ENCODE measurements around the gene DIP2C. TPM values are rescaled to one million over a fixed set of nuclear protein-coding genes. Genes with fewer than 3 reads are reported as not detected.

Gene DIP2C
- total RNA-seq, 2 experiments from 2014 or later, result 0.85 to 0.95 TPM

DNA sequence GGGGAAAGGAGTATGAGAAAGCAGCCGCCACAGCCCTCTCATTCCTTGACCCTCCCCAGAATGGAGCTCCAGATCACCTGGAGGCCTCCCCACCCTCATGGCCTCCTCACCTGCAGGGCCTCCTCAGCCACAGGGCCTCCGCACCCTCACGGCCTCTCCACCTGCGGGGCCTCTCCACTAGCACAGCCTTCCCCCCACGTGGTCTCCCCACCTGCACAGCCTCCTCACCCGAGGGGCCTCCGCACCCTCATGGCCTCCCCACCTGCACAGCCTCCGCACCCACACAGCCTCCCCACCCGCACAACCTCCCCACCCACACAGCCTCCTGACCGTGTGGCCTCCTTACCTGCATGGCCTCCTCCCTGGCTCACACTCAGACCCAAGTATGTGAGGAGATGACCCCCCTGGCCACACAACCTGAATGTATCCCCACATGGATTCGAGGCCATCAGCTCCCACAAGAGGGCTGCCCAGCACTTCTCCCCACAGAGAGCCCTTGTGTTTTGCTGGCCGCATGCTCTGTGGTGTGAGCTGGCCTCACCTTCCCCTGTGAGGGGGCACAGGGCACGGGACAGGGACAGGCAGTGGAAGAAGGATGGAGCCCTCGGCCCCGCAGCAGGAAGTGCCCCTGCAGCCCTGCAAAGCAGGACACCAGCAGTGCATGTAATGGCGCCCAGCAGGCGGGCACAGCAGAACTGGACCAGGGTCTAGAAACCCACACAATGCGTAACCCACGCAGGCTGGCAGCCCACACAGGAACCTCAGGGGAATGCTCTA is 3.1 kb downstream of the DIP2C start:
- Mint-ChIP-seq H3K9me3 (no peaks in the 10 kb centered on the region), H3K36me3 (ENCODE audit: low read depth) (no peaks in the 10 kb centered on the region), H3K27ac (no peak overlapping the region), H3K4me1 (ENCODE audit: low read depth) (peaks cover 6% of the 10 kb centered on the region), H3K4me3 (no peak overlapping the region), H3K27me3 (peaks cover 38% of the 10 kb centered on the region)
- DNase-seq (no peak), ATAC-seq (no peak)
- TF ChIP-seq, protein P1, sequence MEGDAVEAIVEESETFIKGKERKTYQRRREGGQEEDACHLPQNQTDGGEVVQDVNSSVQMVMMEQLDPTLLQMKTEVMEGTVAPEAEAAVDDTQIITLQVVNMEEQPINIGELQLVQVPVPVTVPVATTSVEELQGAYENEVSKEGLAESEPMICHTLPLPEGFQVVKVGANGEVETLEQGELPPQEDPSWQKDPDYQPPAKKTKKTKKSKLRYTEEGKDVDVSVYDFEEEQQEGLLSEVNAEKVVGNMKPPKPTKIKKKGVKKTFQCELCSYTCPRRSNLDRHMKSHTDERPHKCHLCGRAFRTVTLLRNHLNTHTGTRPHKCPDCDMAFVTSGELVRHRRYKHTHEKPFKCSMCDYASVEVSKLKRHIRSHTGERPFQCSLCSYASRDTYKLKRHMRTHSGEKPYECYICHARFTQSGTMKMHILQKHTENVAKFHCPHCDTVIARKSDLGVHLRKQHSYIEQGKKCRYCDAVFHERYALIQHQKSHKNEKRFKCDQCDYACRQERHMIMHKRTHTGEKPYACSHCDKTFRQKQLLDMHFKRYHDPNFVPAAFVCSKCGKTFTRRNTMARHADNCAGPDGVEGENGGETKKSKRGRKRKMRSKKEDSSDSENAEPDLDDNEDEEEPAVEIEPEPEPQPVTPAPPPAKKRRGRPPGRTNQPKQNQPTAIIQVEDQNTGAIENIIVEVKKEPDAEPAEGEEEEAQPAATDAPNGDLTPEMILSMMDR (IDR thresholded peaks at IDR 0.05), result no peak
- intact Hi-C loops (cut with micrococcal nuclease), result no loop called here
- POLR2A ChIA-PET, result no interaction called here
- CTCF ChIA-PET, result no interaction called here

DNA sequence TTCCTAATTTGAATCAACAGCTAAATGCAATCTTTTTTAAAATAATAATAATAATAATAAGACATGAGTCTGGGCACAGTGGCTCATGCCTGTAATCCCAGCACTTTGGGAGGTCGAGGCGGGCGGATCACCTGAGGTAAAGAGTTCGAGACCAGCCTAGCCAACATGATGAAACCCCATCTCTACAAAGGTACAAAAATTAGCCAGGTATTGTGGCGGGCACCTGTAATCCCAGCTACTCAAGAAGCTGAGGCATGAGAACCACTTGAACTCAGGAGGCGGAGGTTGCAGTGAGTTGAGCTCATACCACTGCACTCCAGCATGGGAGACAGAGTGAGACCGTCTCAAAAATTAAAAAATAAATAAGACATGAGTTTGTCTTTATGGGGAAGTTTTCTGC is 3.9 kb downstream of the DIP2C start:
- CTCF ChIA-PET, result no interaction called here

DNA sequence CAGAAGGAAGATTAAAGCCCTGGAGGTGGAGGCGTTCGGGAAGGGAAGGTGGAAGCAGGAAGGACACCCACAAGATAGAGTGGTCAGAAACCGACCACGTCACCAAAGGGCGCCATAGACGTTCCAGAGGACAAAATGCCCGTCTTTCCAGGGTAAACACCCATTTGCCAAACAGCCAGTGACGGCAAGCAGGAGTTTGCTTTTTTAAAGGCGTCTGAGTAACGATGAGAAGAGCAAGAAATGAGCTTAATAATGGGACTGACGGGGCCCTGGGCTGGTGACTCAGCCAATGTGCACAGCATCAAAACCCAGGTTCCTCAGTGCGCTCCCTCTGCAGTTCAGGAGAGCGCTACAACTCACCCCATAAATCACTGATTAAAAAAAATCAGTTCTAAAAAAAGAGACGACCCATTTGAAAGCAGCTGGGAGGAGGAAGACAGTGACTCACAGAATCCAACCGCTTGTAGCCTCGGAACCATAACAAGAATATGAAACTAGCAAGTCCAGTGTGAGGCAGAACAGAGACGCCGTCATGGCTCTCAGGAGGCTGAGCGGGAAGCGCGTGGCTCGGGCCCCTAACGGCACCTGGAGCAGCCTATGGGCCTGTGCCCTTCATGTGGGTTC is 5.9 kb downstream of the DIP2C start:
- no peaks in the 10 kb centered on the region for H3K36me3 Mint-ChIP-seq (ENCODE audit: low read depth)
- ChIA-PET POLR2A (no interaction called here), CTCF (no interaction called here)
- H3K9me3 Mint-ChIP-seq, result no peaks in the 10 kb centered on the region
- H3K4me3 Mint-ChIP-seq, result no peak overlapping the region
- DNase-seq (no peak), ATAC-seq (no peak)
- no peaks in the 10 kb centered on the region for H3K4me1 Mint-ChIP-seq (ENCODE audit: low read depth)
- TF ChIP-seq, protein P1 (IDR thresholded peaks at IDR 0.05), result no peak
- H3K27me3 Mint-ChIP-seq, result peaks cover 25% of the 10 kb centered on the region
- no peak overlapping the region for H3K27ac Mint-ChIP-seq
- intact Hi-C loops (cut with micrococcal nuclease), result no loop called here

More for the DNA sequence above, 3.9 kb downstream of the DIP2C start:
- POLR2A ChIA-PET, result no interaction called here
- H3K27ac Mint-ChIP-seq, result no peak overlapping the region
- TF ChIP-seq, protein P1 (IDR thresholded peaks at IDR 0.05), result no peak
- ATAC-seq, result no peak
- no peaks in the 10 kb centered on the region for H3K36me3 Mint-ChIP-seq (ENCODE audit: low read depth)
- intact Hi-C loops (cut with micrococcal nuclease), result no loop called here
- no peaks in the 10 kb centered on the region for H3K9me3 Mint-ChIP-seq
- H3K27me3 Mint-ChIP-seq, result peaks cover 32% of the 10 kb centered on the region
- no peak overlapping the region for H3K4me3 Mint-ChIP-seq
- DNase-seq, result no peak
- H3K4me1 Mint-ChIP-seq (ENCODE audit: low read depth), result peaks cover 3% of the 10 kb centered on the region

DNA sequence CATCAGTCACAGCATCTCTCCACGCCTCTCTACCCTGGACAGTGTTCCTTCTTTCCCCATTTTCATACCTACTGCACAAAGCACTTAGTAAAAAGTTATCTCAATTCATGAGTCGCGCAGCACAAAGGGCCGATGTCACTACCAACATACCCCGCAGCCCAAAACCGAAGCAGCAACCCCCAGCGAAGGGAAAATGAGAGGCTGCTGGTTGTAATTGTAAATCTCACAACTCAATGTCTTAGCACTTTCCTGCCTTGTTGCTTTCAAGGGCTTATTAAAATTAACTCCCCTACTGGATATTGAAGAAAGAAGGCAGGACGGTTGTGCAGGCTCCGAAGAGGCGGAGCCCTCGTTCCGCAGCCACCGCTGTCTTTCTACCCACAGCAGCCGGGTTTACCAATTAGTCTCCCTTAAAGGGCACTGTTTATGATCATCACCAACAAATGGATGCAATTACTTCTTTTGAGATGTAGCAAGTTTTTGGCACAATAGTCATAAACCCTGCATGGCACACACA is 6.5 kb downstream of the DIP2C start:
- Mint-ChIP-seq H3K36me3 (ENCODE audit: low read depth) (no peaks in the 10 kb centered on the region), H3K4me3 (no peak overlapping the region), H3K4me1 (ENCODE audit: low read depth) (no peaks in the 10 kb centered on the region), H3K27me3 (peaks cover 20% of the 10 kb centered on the region), H3K27ac (no peak overlapping the region), H3K9me3 (no peaks in the 10 kb centered on the region)
- intact Hi-C loops (cut with micrococcal nuclease), result no loop called here
- DNase-seq (no peak), ATAC-seq (no peak)
- TF ChIP-seq, protein P1 (IDR thresholded peaks at IDR 0.05), result no peak
- POLR2A ChIA-PET, result no interaction called here
- CTCF ChIA-PET, result no interaction called here

GRCh38 chr10:681670-682318 is 7.7 kb downstream of the DIP2C start:
- ATAC-seq (no peak), DNase-seq (no peak)
- Mint-ChIP-seq H3K4me1 (ENCODE audit: low read depth) (peaks cover 3% of the 10 kb centered on the region), H3K9me3 (no peaks in the 10 kb centered on the region), H3K27ac (no peak overlapping the region), H3K36me3 (ENCODE audit: low read depth) (no peaks in the 10 kb centered on the region), H3K27me3 (peaks cover 8% of the 10 kb centered on the region), H3K4me3 (no peak overlapping the region)
- intact Hi-C loops (cut with micrococcal nuclease), result no loop called here
- TF ChIP-seq, protein P1 (IDR thresholded peaks at IDR 0.05), result no peak
- ChIA-PET CTCF (no interaction called here), POLR2A (no interaction called here)
